WTC11 (cell line): Measurements from ENCODE around the gene DAB1.

ENCODE experiments used
- CBFB ChIP-seq: sonication (generic); formaldehyde crosslinking; IDR thresholded peaks from 2 replicates; pipeline ENCODE4 v1.8.1; 2022; ENCODE audit warnings: mild to moderate bottlenecking, low read depth, missing genetic modification reagents
- ETV6 ChIP-seq: sonication (generic); formaldehyde crosslinking; IDR thresholded peaks from 2 replicates; pipeline ENCODE4 v1.8.1; 2022; ENCODE audit warnings: mild to moderate bottlenecking, missing genetic modification reagents
- MAX ChIP-seq: sonication (generic); formaldehyde crosslinking; IDR thresholded peaks from 2 replicates; pipeline ENCODE4 v1.8.0; 2022; ENCODE audit warnings: mild to moderate bottlenecking, missing genetic modification reagents
- NFE2L1 ChIP-seq: sonication (generic); formaldehyde crosslinking; IDR thresholded peaks from 2 replicates; pipeline ENCODE4 v1.8.1; 2023; ENCODE audit warnings: missing genetic modification reagents
- TCF7 ChIP-seq: sonication (generic); formaldehyde crosslinking; IDR thresholded peaks from 2 replicates; pipeline ENCODE4 v1.8.0; 2022; ENCODE audit warnings: mild to moderate bottlenecking, low read depth, missing genetic modification reagents, moderate library complexity
- TF ChIP-seq, protein P1 (sequence below): fragments of 200-600 bp; IDR thresholded peaks from 2 replicates; pipeline ENCODE4 v1.8.0; 2022; ENCODE audit warnings: antibody characterized with exemption

- TF ChIP-seq MAX (CRISPR knock-in tag), result no peak
- no peak for TF ChIP-seq CBFB (CRISPR knock-in tag)
- TF ChIP-seq, protein P1, sequence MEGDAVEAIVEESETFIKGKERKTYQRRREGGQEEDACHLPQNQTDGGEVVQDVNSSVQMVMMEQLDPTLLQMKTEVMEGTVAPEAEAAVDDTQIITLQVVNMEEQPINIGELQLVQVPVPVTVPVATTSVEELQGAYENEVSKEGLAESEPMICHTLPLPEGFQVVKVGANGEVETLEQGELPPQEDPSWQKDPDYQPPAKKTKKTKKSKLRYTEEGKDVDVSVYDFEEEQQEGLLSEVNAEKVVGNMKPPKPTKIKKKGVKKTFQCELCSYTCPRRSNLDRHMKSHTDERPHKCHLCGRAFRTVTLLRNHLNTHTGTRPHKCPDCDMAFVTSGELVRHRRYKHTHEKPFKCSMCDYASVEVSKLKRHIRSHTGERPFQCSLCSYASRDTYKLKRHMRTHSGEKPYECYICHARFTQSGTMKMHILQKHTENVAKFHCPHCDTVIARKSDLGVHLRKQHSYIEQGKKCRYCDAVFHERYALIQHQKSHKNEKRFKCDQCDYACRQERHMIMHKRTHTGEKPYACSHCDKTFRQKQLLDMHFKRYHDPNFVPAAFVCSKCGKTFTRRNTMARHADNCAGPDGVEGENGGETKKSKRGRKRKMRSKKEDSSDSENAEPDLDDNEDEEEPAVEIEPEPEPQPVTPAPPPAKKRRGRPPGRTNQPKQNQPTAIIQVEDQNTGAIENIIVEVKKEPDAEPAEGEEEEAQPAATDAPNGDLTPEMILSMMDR, result no peak
- no peak for TF ChIP-seq TCF7 (CRISPR knock-in tag)
- no peak for TF ChIP-seq ETV6
- TF ChIP-seq NFE2L1 (CRISPR knock-in tag), result no peak
These were observed 460.2 kb downstream of the DAB1 start for GRCh38 chr1:56963667-56964066.
